Measurements from ENCODE around the gene MRTO4. TPM values are rescaled to one million over a fixed set of nuclear protein-coding genes. Genes with fewer than 3 reads are reported as not detected.

Gene MRTO4
- total and polyA plus RNA-seq, 4 donors, result 9.5 to 11.1 (median 10.2) TPM

DNA sequence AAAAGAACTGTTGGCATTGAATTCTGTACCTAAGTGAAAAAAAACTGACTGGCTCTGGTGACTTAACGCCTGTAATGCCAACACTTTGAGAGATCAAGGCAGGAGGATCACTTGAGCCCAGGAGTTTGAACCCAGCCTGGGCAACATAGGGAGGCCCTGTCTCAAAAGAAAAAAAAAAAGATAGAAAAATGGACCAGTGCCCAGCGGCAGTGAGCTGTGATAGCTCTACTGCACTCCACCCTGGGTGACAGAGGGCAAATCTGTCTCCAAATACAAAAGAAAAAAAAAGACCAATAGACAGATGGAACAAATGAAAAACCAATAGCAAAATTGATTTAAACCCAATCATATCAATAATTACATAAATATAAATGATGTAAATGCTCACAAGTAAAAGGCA, 37.6 kb downstream of the MRTO4 start:
- H3K9ac ChIP-seq (ENCODE audit: low read depth in 1 of 2, low read length in 2 of 2), result peak overlapping the region in 1 of 2 donors; percentile 43
- peak overlapping the region; percentile 57 to 94 for H3K27ac ChIP-seq (ENCODE audit: low read depth in 1 of 2, low read length in 2 of 2)
- no peak for DNase-seq (ENCODE audit: low spot score)
- H3K27me3 ChIP-seq (ENCODE audit: control insufficient read depth in 4 of 4, insufficient read depth in 4 of 4, low read length in 3 of 4), result no peaks in the 10 kb centered on the region
- H3K9me3 ChIP-seq (ENCODE audit: control insufficient read depth in 4 of 4, low read length in 3 of 4), result peaks cover 0 to 3% (median 1%) of the 10 kb centered on the region in 4 donors
- H3K36me3 ChIP-seq (ENCODE audit: control insufficient read depth in 4 of 4, insufficient read depth in 3 of 4, low read depth in 1 of 4, low read length in 3 of 4), result peaks cover 0 to 2% (median under 1%) of the 10 kb centered on the region in 4 donors
- H3K4me1 ChIP-seq (ENCODE audit: control insufficient read depth in 4 of 4, insufficient read depth in 4 of 4, low read length in 3 of 4), result peaks cover 6 to 34% (median 22%) of the 10 kb centered on the region in 4 donors
- peak overlapping the region; percentile 38 to 75 (median 68) for H3K4me3 ChIP-seq (ENCODE audit: low read depth in 1 of 3, low read length in 3 of 3)
- 12% methylated on average over 2 of the region's 2 CpGs for WGBS
- TF ChIP-seq RXRA (IDR thresholded peaks at IDR 0.05) (peak in 1 of 2 donors; percentile 26), FOXA1 (IDR thresholded peaks at IDR 0.05) (no peak), HNF4A (conservative IDR thresholded peaks at IDR 0.05) (peak; percentile 70 to 79)

GRCh38 chr1:19294638-19295037, 43.0 kb downstream of the MRTO4 start:
- WGBS, result 98% methylated on average over 2 of the region's 2 CpGs
- no peak overlapping the region for H3K27ac ChIP-seq (ENCODE audit: low read depth in 1 of 2, low read length in 2 of 2)
- H3K4me3 ChIP-seq (ENCODE audit: low read depth in 1 of 3, low read length in 3 of 3), result peak overlapping the region in 1 of 3 donors; percentile 59
- peaks cover 6 to 14% (median 9%) of the 10 kb centered on the region in 4 donors for H3K9me3 ChIP-seq (ENCODE audit: control insufficient read depth in 4 of 4, low read length in 3 of 4)
- no peak for DNase-seq (ENCODE audit: low spot score)
- TF ChIP-seq HNF4G (IDR thresholded peaks at IDR 0.05), result no peak
- TF ChIP-seq RAD21 (IDR thresholded peaks at IDR 0.05), result no peak
- TF ChIP-seq GABPA (IDR thresholded peaks at IDR 0.05 in 1 of 2, conservative IDR thresholded peaks at IDR 0.05 in 1 of 2), result no peak
- no peak for TF ChIP-seq NR2F2 (IDR thresholded peaks at IDR 0.05)
- no peak for TF ChIP-seq YY1 (IDR thresholded peaks at IDR 0.05)
- TF ChIP-seq SP1 (IDR thresholded peaks at IDR 0.05), result no peak
- TF ChIP-seq MAX (IDR thresholded peaks at IDR 0.05), result no peak
- no peak for TF ChIP-seq RXRA (IDR thresholded peaks at IDR 0.05)
- TF ChIP-seq, protein P1, sequence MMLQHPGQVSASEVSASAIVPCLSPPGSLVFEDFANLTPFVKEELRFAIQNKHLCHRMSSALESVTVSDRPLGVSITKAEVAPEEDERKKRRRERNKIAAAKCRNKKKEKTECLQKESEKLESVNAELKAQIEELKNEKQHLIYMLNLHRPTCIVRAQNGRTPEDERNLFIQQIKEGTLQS (IDR thresholded peaks at IDR 0.05), result no peak
- no peak overlapping the region for H3K9ac ChIP-seq (ENCODE audit: low read depth in 1 of 2, low read length in 2 of 2)
- H3K4me1 ChIP-seq (ENCODE audit: control insufficient read depth in 4 of 4, insufficient read depth in 4 of 4, low read length in 3 of 4), result peaks cover 0 to 3% (median under 1%) of the 10 kb centered on the region in 4 donors
- no peaks in the 10 kb centered on the region for H3K27me3 ChIP-seq (ENCODE audit: control insufficient read depth in 4 of 4, insufficient read depth in 4 of 4, low read length in 3 of 4)
- H3K36me3 ChIP-seq (ENCODE audit: control insufficient read depth in 4 of 4, insufficient read depth in 3 of 4, low read depth in 1 of 4, low read length in 3 of 4), result no peaks in the 10 kb centered on the region

- H3K4me3 ChIP-seq (ENCODE audit: low read depth in 1 of 3, low read length in 3 of 3), result no peak overlapping the region
- no peak overlapping the region for H3K9ac ChIP-seq (ENCODE audit: low read depth in 1 of 2, low read length in 2 of 2)
- H3K9me3 ChIP-seq (ENCODE audit: control insufficient read depth in 4 of 4, low read length in 3 of 4), result peaks cover 0 to 2% (median 1%) of the 10 kb centered on the region in 4 donors
- H3K36me3 ChIP-seq (ENCODE audit: control insufficient read depth in 4 of 4, insufficient read depth in 3 of 4, low read depth in 1 of 4, low read length in 3 of 4), result peaks cover 0 to 25% (median 14%) of the 10 kb centered on the region in 4 donors
- no peaks in the 10 kb centered on the region for H3K4me1 ChIP-seq (ENCODE audit: control insufficient read depth in 4 of 4, insufficient read depth in 4 of 4, low read length in 3 of 4)
- over 99% methylated on average over 2 of the region's 2 CpGs for WGBS
- H3K27ac ChIP-seq (ENCODE audit: low read depth in 1 of 2, low read length in 2 of 2), result no peak overlapping the region
- TF ChIP-seq FOXA1 (IDR thresholded peaks at IDR 0.05) (no peak), SP1 (IDR thresholded peaks at IDR 0.05) (no peak), GABPA (IDR thresholded peaks at IDR 0.05 in 1 of 2, conservative IDR thresholded peaks at IDR 0.05 in 1 of 2) (no peak), JUND (IDR thresholded peaks at IDR 0.05) (no peak), REST (IDR thresholded peaks at IDR 0.05) (no peak), ZBTB33 (IDR thresholded peaks at IDR 0.05) (no peak), HNF4G (IDR thresholded peaks at IDR 0.05) (no peak), EGR1 (IDR thresholded peaks at IDR 0.05; ENCODE audit: low read depth in 2 of 2) (no peak), MAX (IDR thresholded peaks at IDR 0.05) (no peak), YY1 (IDR thresholded peaks at IDR 0.05) (no peak), RAD21 (IDR thresholded peaks at IDR 0.05) (no peak), TAF1 (conservative IDR thresholded peaks at IDR 0.05) (no peak), CTCF (IDR thresholded peaks at IDR 0.05; ENCODE audit: low read depth, low read length, missing input control) (no peak), NR2F2 (IDR thresholded peaks at IDR 0.05) (no peak)
- TF ChIP-seq, protein P1 (IDR thresholded peaks at IDR 0.05), result no peak
- DNase-seq (ENCODE audit: low spot score), result no peak
- no peaks in the 10 kb centered on the region for H3K27me3 ChIP-seq (ENCODE audit: control insufficient read depth in 4 of 4, insufficient read depth in 4 of 4, low read length in 3 of 4)
Measured at GRCh38 chr1:19300211-19300610, 48.6 kb downstream of the MRTO4 start.
